Activated CD4-positive, CD25-positive, alpha-beta regulatory T cell treated with anti-CD3 and anti-CD28 coated beads, Interleukin-2, amount 50 U/mL, for 24 hours (primary cell): ENCODE results near the gene FAM98C.
"Not testable (repeated sequence)": the region's sequence is repeated elsewhere in the genome, so short reads cannot be mapped to it uniquely, and the experiment has no call there.

Experiments
- ATAC-seq, 2 donors: fragments of 150-1000 bp; cut with Tn5 transposase; one replicate each; pipeline ENCODE4 v1.10.0; 2021; ENCODE audit warnings: mild to moderate bottlenecking in 1 of 2, moderate library complexity in 1 of 2

Gene FAM98C

GRCh38 chr19:38402967-38403674 lies at the start of gene FAM98C:
FAM98C (plus strand) TSS chr19:38403093; CDS start chr19:38403154, 61 bp downstream.
- ATAC-seq: peak; percentile 98

GRCh38 chr19:38355728-38356725 lies 46.9 kb upstream of the FAM98C start:
- no peak for ATAC-seq

GRCh38 chr19:38358071-38358470 lies 44.8 kb upstream of the FAM98C start:
- ATAC-seq: no peak

GRCh38 chr19:38359242-38360021 lies 43.5 kb upstream of the FAM98C start:
- ATAC-seq: no peak

- no peak for ATAC-seq
Observed at GRCh38 chr19:38360351-38360750, 42.5 kb upstream of the FAM98C start.

- ATAC-seq: no peak
Observed at GRCh38 chr19:38360839-38361631, 41.9 kb upstream of the FAM98C start.

GRCh38 chr19:38361633-38362075 lies 41.2 kb upstream of the FAM98C start:
- ATAC-seq: peak; percentile 76 to 78

GRCh38 chr19:38362076-38362945 lies 40.6 kb upstream of the FAM98C start:
- peak; percentile 73 to 74 for ATAC-seq

GRCh38 chr19:38362946-38363688 lies 39.8 kb upstream of the FAM98C start:
- not testable (repeated sequence) for ATAC-seq

- ATAC-seq: no peak
Observed at GRCh38 chr19:38367041-38367440, 35.9 kb upstream of the FAM98C start.

GRCh38 chr19:38369584-38369983 lies 33.3 kb upstream of the FAM98C start:
- no peak for ATAC-seq

- no peak for ATAC-seq
Observed at GRCh38 chr19:38370299-38370698, 32.6 kb upstream of the FAM98C start.

GRCh38 chr19:38371081-38371480 lies 31.8 kb upstream of the FAM98C start:
- ATAC-seq: no peak

- ATAC-seq: no peak
Observed at GRCh38 chr19:38373907-38374331, 29.0 kb upstream of the FAM98C start.

GRCh38 chr19:38374332-38375097 lies 28.4 kb upstream of the FAM98C start, which contains the start of gene PSMD8:
PSMD8 (plus strand) TSS chr19:38374571; CDS start chr19:38374602, 31 bp downstream.
- ATAC-seq: peak; percentile 95 to 96

- no peak for ATAC-seq
Observed at GRCh38 chr19:38375098-38375493, 27.8 kb upstream of the FAM98C start.

GRCh38 chr19:38375748-38376147 lies 27.1 kb upstream of the FAM98C start:
- ATAC-seq: no peak

- no peak for ATAC-seq
Observed at GRCh38 chr19:38376576-38376975, 26.3 kb upstream of the FAM98C start.

- ATAC-seq: no peak
Observed at GRCh38 chr19:38377052-38377451, 25.8 kb upstream of the FAM98C start.
